Endometrium (tissue), 2 donors: ENCODE data around the gene GLG1.
"Not testable (repeated sequence)": the region's sequence is repeated elsewhere in the genome, so short reads cannot be mapped to it uniquely, and the experiment has no call there.

ENCODE experiments used
- FAIRE-seq: peaks from 2 replicates; lab custom pipeline; 2012; peaks lifted over from hg19 to GRCh38; lab: Jason Lieb, UNC
- donor health status: control.
- donor health status: control.

Gene GLG1

GRCh38 chr16:74537746-74538145, 69.2 kb downstream of the GLG1 start:
- not testable (repeated sequence) for FAIRE-seq

GRCh38 chr16:74534650-74535049, 72.3 kb downstream of the GLG1 start:
- not testable (repeated sequence) for FAIRE-seq

GRCh38 chr16:74524926-74525325, 82.0 kb downstream of the GLG1 start:
- FAIRE-seq = no peak

GRCh38 chr16:74524117-74524516, 82.8 kb downstream of the GLG1 start:
- no peak for FAIRE-seq

GRCh38 chr16:74523706-74524105, 83.2 kb downstream of the GLG1 start:
- FAIRE-seq = not testable (repeated sequence)

- no peak for FAIRE-seq
Observed at GRCh38 chr16:74522160-74522559, 84.8 kb downstream of the GLG1 start.

- no peak for FAIRE-seq
Observed at GRCh38 chr16:74521691-74522090, 85.2 kb downstream of the GLG1 start.

- not testable (repeated sequence) for FAIRE-seq
Observed at GRCh38 chr16:74518934-74519333, 88.0 kb downstream of the GLG1 start.

GRCh38 chr16:74511961-74512360, 95.0 kb downstream of the GLG1 start:
- no peak for FAIRE-seq

- FAIRE-seq = no peak
Observed at GRCh38 chr16:74505011-74505410, 101.9 kb downstream of the GLG1 start.

- FAIRE-seq = no peak
Observed at GRCh38 chr16:74503412-74503811, 103.5 kb downstream of the GLG1 start.

GRCh38 chr16:74501484-74502478, 105.1 kb downstream of the GLG1 start:
- no peak for FAIRE-seq

- FAIRE-seq = no peak
Observed at GRCh38 chr16:74500907-74501306, 106.0 kb downstream of the GLG1 start.

- FAIRE-seq = no peak
Observed at GRCh38 chr16:74499114-74499513, 107.8 kb downstream of the GLG1 start.

- FAIRE-seq = no peak
Observed at GRCh38 chr16:74497761-74498160, 109.2 kb downstream of the GLG1 start.

- no peak for FAIRE-seq
Observed at GRCh38 chr16:74496054-74496453, 110.9 kb downstream of the GLG1 start.

- FAIRE-seq = no peak
Observed at GRCh38 chr16:74492976-74493375, 113.9 kb downstream of the GLG1 start.

- FAIRE-seq = no peak
Observed at GRCh38 chr16:74487634-74488495, 119.0 kb downstream of the GLG1 start.

- FAIRE-seq = no peak
Observed at GRCh38 chr16:74485916-74486315, 121.0 kb downstream of the GLG1 start.

- no peak for FAIRE-seq
Observed at GRCh38 chr16:74480150-74481029, 126.5 kb downstream of the GLG1 start.

- no peak for FAIRE-seq
Observed at GRCh38 chr16:74477226-74477625, 129.7 kb downstream of the GLG1 start.

GRCh38 chr16:74474416-74474815, 132.5 kb downstream of the GLG1 start:
- no peak for FAIRE-seq
